Central memory CD8-positive, alpha-beta T cell (primary cell): ENCODE measurements around the gene DCLK2.

Experiments
- ATAC-seq: fragments of 150-1000 bp; cut with Tn5 transposase; replicated peaks from 2 replicates; pipeline ENCODE4 v1.10.0; 2022; ENCODE audit warnings: mild to moderate bottlenecking, moderate FRiP score, moderate number of reproducible peaks; ENCODE audit not compliant: poor library complexity, severe bottlenecking; ENCODE audit errors: extremely low read depth
- DNase-seq, 2 donors: peaks; one replicate each; pipeline ENCODE4 v3.0.0; 2021; ENCODE audit warnings: low spot score in 2 of 2
- H3K27ac Mint-ChIP-seq: one replicate; pipeline ENCODE4 v1.8.0; 2022; ENCODE audit warnings: low read depth, mild to moderate bottlenecking, moderate library complexity, mixed read lengths
- H3K27me3 Mint-ChIP-seq: one replicate; pipeline ENCODE4 v1.8.0; 2022; ENCODE audit warnings: mixed read lengths
- H3K36me3 Mint-ChIP-seq: one replicate; pipeline ENCODE4 v1.8.0; 2022; ENCODE audit warnings: mild to moderate bottlenecking, moderate library complexity, mixed read lengths; ENCODE audit not compliant: insufficient read depth
- H3K4me1 Mint-ChIP-seq: one replicate; pipeline ENCODE4 v1.8.0; 2022; ENCODE audit warnings: mixed read lengths
- H3K4me3 Mint-ChIP-seq: one replicate; pipeline ENCODE4 v1.8.0; 2022; ENCODE audit warnings: mild to moderate bottlenecking, moderate library complexity, mixed read lengths
- H3K9me3 Mint-ChIP-seq: one replicate; pipeline ENCODE4 v1.8.0; 2022; ENCODE audit warnings: mixed read lengths

The DCLK2 gene

GRCh38 chr4:150050566-150050965 is 27.7 kb upstream of the DCLK2 start:
- Mint-ChIP-seq H3K4me3 (no peak overlapping the region), H3K27ac (no peak overlapping the region), H3K27me3 (no peaks in the 10 kb centered on the region), H3K36me3 (no peaks in the 10 kb centered on the region), H3K9me3 (no peaks in the 10 kb centered on the region), H3K4me1 (no peaks in the 10 kb centered on the region)
- no peak for DNase-seq
- no peak for ATAC-seq

GRCh38 chr4:150051111-150051510 is 27.1 kb upstream of the DCLK2 start:
- Mint-ChIP-seq H3K4me1 (no peaks in the 10 kb centered on the region), H3K27ac (no peak overlapping the region), H3K27me3 (no peaks in the 10 kb centered on the region), H3K36me3 (no peaks in the 10 kb centered on the region), H3K4me3 (no peak overlapping the region), H3K9me3 (peaks cover 5% of the 10 kb centered on the region)
- DNase-seq (no peak), ATAC-seq (no peak)

- Mint-ChIP-seq H3K36me3 (no peaks in the 10 kb centered on the region), H3K27me3 (peaks cover 15% of the 10 kb centered on the region), H3K9me3 (peaks cover 5% of the 10 kb centered on the region), H3K4me1 (no peaks in the 10 kb centered on the region), H3K27ac (no peak overlapping the region), H3K4me3 (no peak overlapping the region)
- DNase-seq (no peak), ATAC-seq (no peak)
These were observed 22.8 kb upstream of the DCLK2 start for GRCh38 chr4:150055467-150055866.

DNA sequence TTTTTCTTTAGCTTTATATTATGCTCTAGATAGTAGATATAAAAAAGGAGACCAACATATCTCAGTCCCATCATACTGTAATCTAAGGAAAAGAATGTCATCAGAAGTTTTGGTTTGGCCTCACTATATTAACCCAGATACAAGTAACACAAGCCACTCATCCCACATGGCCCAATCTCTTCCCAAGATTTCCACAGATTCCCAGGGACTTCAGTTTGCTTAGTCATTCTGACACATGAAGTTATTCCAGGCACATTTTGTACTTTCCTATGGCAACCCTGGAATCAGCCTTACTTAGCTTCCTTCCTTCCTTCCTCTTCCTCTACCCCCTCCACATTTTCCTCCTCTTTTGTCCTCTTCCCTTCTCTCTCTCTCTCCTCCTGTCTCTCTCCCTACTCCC is 21.7 kb upstream of the DCLK2 start:
- H3K27me3 Mint-ChIP-seq: peaks cover 22% of the 10 kb centered on the region
- H3K36me3 Mint-ChIP-seq: no peaks in the 10 kb centered on the region
- no peak overlapping the region for H3K27ac Mint-ChIP-seq
- H3K4me1 Mint-ChIP-seq: no peaks in the 10 kb centered on the region
- H3K4me3 Mint-ChIP-seq: no peak overlapping the region
- no peak for ATAC-seq
- peaks cover 5% of the 10 kb centered on the region for H3K9me3 Mint-ChIP-seq
- no peak for DNase-seq

DNA sequence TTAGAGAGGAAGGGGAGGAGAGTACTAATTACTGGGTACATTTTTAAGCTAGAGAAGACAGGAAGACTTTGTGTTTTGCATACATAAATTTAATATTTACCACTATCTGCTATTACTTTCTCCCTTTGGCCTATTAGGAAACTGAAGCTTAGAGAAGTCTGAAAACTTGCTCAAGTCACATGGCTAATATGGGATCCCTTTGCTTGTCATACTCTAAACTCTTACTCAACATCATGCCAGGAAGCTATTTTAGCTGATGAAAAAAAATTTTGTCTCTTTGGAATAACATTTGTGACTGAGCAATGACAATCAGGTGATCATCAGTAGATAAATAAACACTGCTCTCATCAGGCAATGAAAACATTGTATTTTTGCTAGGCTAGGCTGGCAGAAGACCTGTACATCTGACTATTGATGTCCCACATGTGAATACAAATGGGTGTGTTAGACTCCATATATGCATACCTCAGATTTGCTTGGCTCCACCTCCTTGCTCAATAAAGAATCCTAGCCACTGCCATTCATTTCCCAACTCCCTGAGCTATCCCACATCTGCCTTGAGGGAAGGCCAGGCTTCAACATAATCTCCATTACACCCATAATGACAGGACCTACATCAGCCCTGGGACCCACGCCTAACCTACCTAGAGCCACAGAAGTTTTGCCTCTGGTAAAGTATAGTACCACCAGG is 17.0 kb upstream of the DCLK2 start:
- no peak overlapping the region for H3K4me3 Mint-ChIP-seq
- peaks cover 6% of the 10 kb centered on the region for H3K9me3 Mint-ChIP-seq
- H3K27ac Mint-ChIP-seq: no peak overlapping the region
- H3K4me1 Mint-ChIP-seq: no peaks in the 10 kb centered on the region
- H3K36me3 Mint-ChIP-seq: no peaks in the 10 kb centered on the region
- no peak for ATAC-seq
- no peak for DNase-seq
- H3K27me3 Mint-ChIP-seq: peaks cover 61% of the 10 kb centered on the region

- Mint-ChIP-seq H3K9me3 (peaks cover 6% of the 10 kb centered on the region), H3K4me3 (no peak overlapping the region), H3K36me3 (no peaks in the 10 kb centered on the region), H3K27me3 (peaks cover 80% of the 10 kb centered on the region), H3K4me1 (no peaks in the 10 kb centered on the region), H3K27ac (no peak overlapping the region)
- DNase-seq (no peak), ATAC-seq (no peak)
These were observed 15.1 kb upstream of the DCLK2 start for GRCh38 chr4:150063128-150063527.

DNA sequence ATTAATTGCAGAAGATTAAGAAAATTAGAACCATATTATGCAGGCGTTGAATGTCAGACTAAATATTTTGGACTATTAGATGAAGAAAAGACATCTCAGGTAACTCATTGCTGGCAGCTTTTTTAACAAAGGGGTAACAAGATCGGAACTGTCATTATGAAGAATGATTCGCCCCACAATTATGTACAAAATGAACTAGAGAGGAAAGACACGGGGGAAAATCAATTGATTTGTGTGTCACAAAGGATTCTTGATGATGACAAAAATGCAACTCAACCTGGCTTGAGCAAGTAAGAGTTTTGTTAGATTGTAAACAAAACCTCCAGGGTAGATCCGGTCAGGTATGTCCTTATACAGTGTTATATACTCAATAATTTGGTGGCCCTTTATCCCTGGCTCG is 12.5 kb upstream of the DCLK2 start:
- DNase-seq: no peak
- H3K27ac Mint-ChIP-seq: no peak overlapping the region
- no peaks in the 10 kb centered on the region for H3K36me3 Mint-ChIP-seq
- no peaks in the 10 kb centered on the region for H3K4me1 Mint-ChIP-seq
- no peak for ATAC-seq
- H3K9me3 Mint-ChIP-seq: peaks cover 6% of the 10 kb centered on the region
- no peak overlapping the region for H3K4me3 Mint-ChIP-seq
- H3K27me3 Mint-ChIP-seq: peaks cover 68% of the 10 kb centered on the region

- peaks cover 6% of the 10 kb centered on the region for H3K9me3 Mint-ChIP-seq
- ATAC-seq: no peak
- H3K4me1 Mint-ChIP-seq: no peaks in the 10 kb centered on the region
- no peak for DNase-seq
- no peak overlapping the region for H3K4me3 Mint-ChIP-seq
- no peak overlapping the region for H3K27ac Mint-ChIP-seq
- H3K27me3 Mint-ChIP-seq: peaks cover 53% of the 10 kb centered on the region
- H3K36me3 Mint-ChIP-seq: no peaks in the 10 kb centered on the region
These were observed 10.4 kb upstream of the DCLK2 start for GRCh38 chr4:150067859-150068258.

DNA sequence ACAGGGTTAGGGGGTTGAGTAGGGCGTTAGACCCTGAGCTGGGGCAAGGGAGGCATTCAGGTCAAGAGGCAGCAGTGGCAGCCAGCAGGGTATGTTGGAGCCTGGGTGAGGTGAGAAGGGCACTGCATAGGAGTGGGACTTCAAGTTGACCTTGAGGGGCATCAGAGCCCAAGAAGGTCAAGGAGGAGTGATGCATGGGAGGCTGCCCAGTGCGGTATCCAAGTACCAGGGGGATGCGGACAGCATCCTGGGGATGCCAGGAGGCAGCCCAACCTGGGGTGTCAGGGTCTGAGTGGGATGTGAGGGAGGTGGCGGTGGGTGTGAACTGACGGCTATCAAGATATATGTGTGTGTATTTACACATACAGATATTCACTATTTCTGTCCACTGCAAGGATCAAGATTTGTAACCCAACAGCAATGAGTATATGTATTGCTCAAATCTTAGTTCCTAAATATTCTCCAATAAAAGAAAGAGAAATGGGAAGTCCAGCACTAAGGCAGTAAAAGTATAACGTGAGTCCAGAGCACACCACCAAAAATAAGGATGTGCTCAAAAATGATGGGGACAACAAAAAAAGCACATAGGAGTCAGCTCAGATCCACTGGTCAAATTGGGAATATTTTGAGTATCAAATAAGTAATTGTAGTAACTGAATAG is 9.8 kb upstream of the DCLK2 start:
- ATAC-seq: no peak
- no peaks in the 10 kb centered on the region for H3K36me3 Mint-ChIP-seq
- H3K27me3 Mint-ChIP-seq: peaks cover 52% of the 10 kb centered on the region
- no peaks in the 10 kb centered on the region for H3K4me1 Mint-ChIP-seq
- H3K4me3 Mint-ChIP-seq: no peak overlapping the region
- no peak overlapping the region for H3K27ac Mint-ChIP-seq
- H3K9me3 Mint-ChIP-seq: peaks cover 6% of the 10 kb centered on the region
- no peak for DNase-seq

DNA sequence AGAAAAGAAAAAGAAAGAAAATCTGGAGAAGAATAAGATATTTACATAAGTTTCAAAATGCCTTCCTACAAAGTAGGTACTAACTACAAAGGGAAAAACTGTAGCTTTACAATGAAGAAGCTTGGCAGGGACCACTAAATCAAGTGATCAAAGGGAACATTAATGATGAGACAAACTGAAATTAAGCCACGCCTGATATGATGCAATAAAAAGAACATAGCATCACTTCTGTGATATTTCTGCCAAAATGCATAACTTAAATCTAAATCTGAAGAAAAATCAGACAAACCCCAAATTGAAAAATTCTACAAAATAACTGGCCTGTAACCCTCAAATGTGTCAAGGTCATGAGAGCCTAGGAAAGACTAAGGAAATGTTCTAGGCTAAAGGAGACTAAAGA is 8.9 kb upstream of the DCLK2 start:
- Mint-ChIP-seq H3K4me3 (no peak overlapping the region), H3K36me3 (no peaks in the 10 kb centered on the region), H3K9me3 (peaks cover 6% of the 10 kb centered on the region), H3K4me1 (no peaks in the 10 kb centered on the region), H3K27me3 (peaks cover 43% of the 10 kb centered on the region), H3K27ac (no peak overlapping the region)
- no peak for DNase-seq
- ATAC-seq: no peak

DNA sequence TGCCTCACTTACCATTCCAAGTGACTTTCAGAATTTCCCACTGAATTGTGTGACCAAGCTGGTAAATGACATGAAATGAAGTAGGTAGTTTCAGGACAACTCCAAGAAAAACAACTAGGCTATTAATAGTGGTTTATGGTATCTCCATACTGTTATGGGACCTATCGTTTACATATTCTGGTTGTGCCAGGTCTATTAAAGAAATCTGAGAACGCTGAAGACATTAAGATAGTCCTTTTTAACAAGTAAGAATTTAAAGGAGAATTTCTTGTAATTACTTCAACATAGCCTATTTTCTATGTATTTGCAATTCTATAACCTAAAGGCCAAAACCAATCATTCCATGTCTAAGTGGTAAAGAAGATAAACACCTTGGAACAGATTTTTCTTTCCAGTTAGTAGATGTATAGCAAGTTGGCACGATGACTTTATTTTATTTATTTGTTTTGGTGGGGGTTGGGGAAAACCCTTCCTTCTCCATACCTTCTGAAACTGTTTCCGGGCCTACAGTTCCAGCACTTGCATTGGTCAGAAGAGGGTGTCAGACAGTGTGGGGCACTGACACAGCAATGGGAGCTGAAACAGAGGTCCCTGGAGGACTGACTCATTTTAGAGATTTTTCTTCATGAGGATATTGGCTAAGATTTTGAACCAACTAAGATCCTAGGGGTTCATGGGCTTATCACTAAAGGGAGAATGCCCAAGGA is 7.6 kb upstream of the DCLK2 start:
- DNase-seq: no peak
- H3K4me3 Mint-ChIP-seq: no peak overlapping the region
- no peaks in the 10 kb centered on the region for H3K4me1 Mint-ChIP-seq

GRCh38 chr4:150072471-150072870 is 5.8 kb upstream of the DCLK2 start:
- Mint-ChIP-seq H3K4me1 (no peaks in the 10 kb centered on the region), H3K9me3 (peaks cover 5% of the 10 kb centered on the region), H3K27me3 (peaks cover 28% of the 10 kb centered on the region), H3K27ac (no peak overlapping the region), H3K36me3 (no peaks in the 10 kb centered on the region), H3K4me3 (no peak overlapping the region)
- no peak for ATAC-seq
- DNase-seq: no peak

More for the DNA sequence above, 7.6 kb upstream of the DCLK2 start:
- Mint-ChIP-seq H3K27me3 (peaks cover 31% of the 10 kb centered on the region), H3K27ac (no peak overlapping the region), H3K9me3 (peaks cover 5% of the 10 kb centered on the region), H3K36me3 (no peaks in the 10 kb centered on the region)
- no peak for ATAC-seq
